K562 (cell line): ENCODE measurements around the gene HNRNPD.

Source experiments
- BACH1 ChIP-seq: fragments of 200-800 bp; sonication (Bioruptor generic); IDR thresholded peaks from 2 replicates; pipeline ENCODE4 v1.6.1; 2016; ENCODE audit warnings: missing genetic modification characterization, missing compliant biosample characterization
- BCOR ChIP-seq: fragments of 450-650 bp; IDR thresholded peaks from 2 replicates; pipeline ENCODE4 v1.6.1; 2016
- BHLHE40 ChIP-seq: IDR thresholded peaks from 2 replicates; pipeline ENCODE4 v1.6.1; 2011; ENCODE audit warnings: low read length, improper control_type of control experiment
- CREM ChIP-seq: IDR thresholded peaks from 2 replicates; pipeline ENCODE4 v1.6.1; 2014; ENCODE audit warnings: antibody characterized with exemption, low read depth
- CTCF ChIP-seq, 3 experiments: IDR thresholded peaks in 2 of 3; conservative IDR thresholded peaks in 1 of 3; 2 replicates each; pipeline ENCODE4 v1.5.1; 2011 to 2012; ENCODE audit warnings: low read length in 3 of 3, mild to moderate bottlenecking in 3 of 3, control low read depth in 2 of 3, improper control_type of control experiment in 1 of 3, inconsistent platforms in 1 of 3, low read depth in 1 of 3, mixed read lengths in 1 of 3, moderate library complexity in 1 of 3; ENCODE audit not compliant: insufficient read depth in 2 of 3
- EP300 ChIP-seq: IDR thresholded peaks from 2 replicates; pipeline ENCODE4 v1.6.1; 2012; ENCODE audit warnings: low read length, improper control_type of control experiment
- FOS ChIP-seq: IDR thresholded peaks from 3 replicates; pipeline ENCODE4 v1.6.1; 2011; ENCODE audit not compliant: insufficient read length; ENCODE audit errors: extremely low read depth
- HMGXB4 ChIP-seq: sonication (generic); formaldehyde crosslinking; IDR thresholded peaks from 2 replicates; pipeline ENCODE4 v1.8.1; 2023; ENCODE audit warnings: mild to moderate bottlenecking, missing genetic modification reagents
- HNRNPK ChIP-seq: fragments of 200-400 bp; formaldehyde crosslinking; IDR thresholded peaks from one replicate; pipeline ENCODE4 v1.6.1; 2018; ENCODE audit warnings: mild to moderate bottlenecking, low read depth, low read length; ENCODE audit not compliant: poor library complexity, severe bottlenecking
- MAX ChIP-seq: sonication (generic); formaldehyde crosslinking; IDR thresholded peaks from 2 replicates; pipeline ENCODE4 v1.9.0; 2022; ENCODE audit warnings: mild to moderate bottlenecking, missing genetic modification reagents
- NUFIP1 ChIP-seq: fragments of 450-650 bp; IDR thresholded peaks from 2 replicates; pipeline ENCODE4 v1.6.1; 2018; ENCODE audit not compliant: partially characterized antibody
- PTBP1 ChIP-seq: fragments of 200-400 bp; formaldehyde crosslinking; IDR thresholded peaks from 2 replicates; pipeline ENCODE4 v1.6.1; 2017; ENCODE audit warnings: low read depth, low read length
- SP2 ChIP-seq: IDR thresholded peaks from 2 replicates; pipeline ENCODE4 v1.6.1; 2011; ENCODE audit warnings: mild to moderate bottlenecking, low read depth, low read length, moderate library complexity; ENCODE audit not compliant: poor library complexity, severe bottlenecking; ENCODE audit errors: extremely low read depth

- TF ChIP-seq FOS (no peak), BACH1 (tag) (no peak), CTCF (IDR thresholded peaks at IDR 0.05 in 2 of 3, conservative IDR thresholded peaks at IDR 0.05 in 1 of 3; ENCODE audit: insufficient read depth in 2 of 3, low read depth in 1 of 3, low read length in 3 of 3) (peak in 2 of 3 experiments; percentile 66 to 67; a peak in 5 of 6 replicates), HNRNPK (no peak), NUFIP1 (no peak), CREM (no peak), EP300 (no peak), BCOR (no peak), PTBP1 (no peak), HMGXB4 (CRISPR knock-in tag) (no peak), BHLHE40 (no peak), SP2 (no peak), MAX (CRISPR knock-in tag) (no peak)
Measured at GRCh38 chr4:82360298-82361177, 13.3 kb downstream of the HNRNPD start.
